HEK293 (cell line): ENCODE results near the gene SAMD3.
"Not testable (repeated sequence)": the region's sequence is repeated elsewhere in the genome, so short reads cannot be mapped to it uniquely, and the experiment has no call there.

Experiments used
- ZNF169 ChIP-seq: fragments of 450-650 bp; formaldehyde crosslinking; IDR thresholded peaks from 2 replicates; pipeline ENCODE4 v1.5.1; 2016; ENCODE audit warnings: missing biosample characterization, missing genetic modification characterization
- ZNF404 ChIP-seq: fragments of 450-650 bp; formaldehyde crosslinking; IDR thresholded peaks from 2 replicates; pipeline ENCODE4 v1.5.1; 2017; ENCODE audit warnings: missing biosample characterization, missing genetic modification characterization

- TF ChIP-seq ZNF169, ZNF404 (tag by site-specific recombination): not testable (repeated sequence)
Measured at GRCh38 chr6:130170160-130170559, 52.6 kb downstream of the SAMD3 start.
